ENCODE measurements around the gene DOK6.

DOK6 gene

GRCh38 chr18:69866212-69866611 lies 465.5 kb downstream of the DOK6 start:
- Histone ChIP-seq H3K27ac (ENCODE audit: low read length) (no peak overlapping the region), H4K20me1 (ENCODE audit: insufficient read depth, low read length) (no peaks in the 10 kb centered on the region), H3K9ac (ENCODE audit: low read length) (no peak overlapping the region), H2AFZ (ENCODE audit: low read depth, low read length) (no peak overlapping the region), H3K36me3 (replicated peaks; ENCODE audit: low read depth, low read length) (peaks cover 10% of the 10 kb centered on the region), H3K4me2 (ENCODE audit: low read length) (no peak overlapping the region), H3K27me3 (ENCODE audit: low read depth, low read length) (no peaks in the 10 kb centered on the region), H3K4me1 (ENCODE audit: low read length) (peaks cover 11% of the 10 kb centered on the region), H3K79me2 (ENCODE audit: low read length) (no peaks in the 10 kb centered on the region), H3K4me3 (ENCODE audit: low read length) (no peak overlapping the region), H3K9me3 (ENCODE audit: insufficient read depth, low read length) (no peaks in the 10 kb centered on the region)
- TF ChIP-seq CTCF (IDR thresholded peaks at IDR 0.05; ENCODE audit: low read depth, low read length) = peak; percentile 34
- TF ChIP-seq EZH2phosphoT487 (IDR thresholded peaks at IDR 0.05; ENCODE audit: low read depth) = no peak

- H3K9me3 ChIP-seq (ENCODE audit: insufficient read depth, low read length) = no peaks in the 10 kb centered on the region
- no peaks in the 10 kb centered on the region for H3K79me2 ChIP-seq (ENCODE audit: low read length)
- H3K4me2 ChIP-seq (ENCODE audit: low read length) = no peak overlapping the region
- TF ChIP-seq CTCF (IDR thresholded peaks at IDR 0.05; ENCODE audit: low read depth, low read length) (no peak), EZH2phosphoT487 (IDR thresholded peaks at IDR 0.05; ENCODE audit: low read depth) (no peak)
- peaks cover 3% of the 10 kb centered on the region for H3K36me3 ChIP-seq (replicated peaks; ENCODE audit: low read depth, low read length)
- no peak overlapping the region for H3K27ac ChIP-seq (ENCODE audit: low read length)
- H2AFZ ChIP-seq (ENCODE audit: low read depth, low read length) = no peak overlapping the region
- H4K20me1 ChIP-seq (ENCODE audit: insufficient read depth, low read length) = no peaks in the 10 kb centered on the region
- no peaks in the 10 kb centered on the region for H3K4me1 ChIP-seq (ENCODE audit: low read length)
- no peaks in the 10 kb centered on the region for H3K27me3 ChIP-seq (ENCODE audit: low read depth, low read length)
- no peak overlapping the region for H3K9ac ChIP-seq (ENCODE audit: low read length)
- no peak overlapping the region for H3K4me3 ChIP-seq (ENCODE audit: low read length)
Observed at GRCh38 chr18:69870736-69871135, 470.0 kb downstream of the DOK6 start.

- Histone ChIP-seq H3K9ac (ENCODE audit: low read length) (no peak overlapping the region), H3K27ac (ENCODE audit: low read length) (no peak overlapping the region), H3K4me1 (ENCODE audit: low read length) (no peaks in the 10 kb centered on the region), H3K9me3 (ENCODE audit: insufficient read depth, low read length) (no peaks in the 10 kb centered on the region), H3K36me3 (replicated peaks; ENCODE audit: low read depth, low read length) (peaks cover 3% of the 10 kb centered on the region), H3K4me3 (ENCODE audit: low read length) (no peak overlapping the region), H2AFZ (ENCODE audit: low read depth, low read length) (no peak overlapping the region), H3K79me2 (ENCODE audit: low read length) (no peaks in the 10 kb centered on the region), H3K27me3 (ENCODE audit: low read depth, low read length) (no peaks in the 10 kb centered on the region), H4K20me1 (ENCODE audit: insufficient read depth, low read length) (no peaks in the 10 kb centered on the region), H3K4me2 (ENCODE audit: low read length) (no peak overlapping the region)
- no peak for TF ChIP-seq CTCF (IDR thresholded peaks at IDR 0.05; ENCODE audit: low read depth, low read length)
- no peak for TF ChIP-seq EZH2phosphoT487 (IDR thresholded peaks at IDR 0.05; ENCODE audit: low read depth)
Observed at GRCh38 chr18:69871363-69871762, 470.7 kb downstream of the DOK6 start.

- no peaks in the 10 kb centered on the region for H3K4me1 ChIP-seq (ENCODE audit: low read length)
- H3K4me2 ChIP-seq (ENCODE audit: low read length) = no peak overlapping the region
- no peak overlapping the region for H2AFZ ChIP-seq (ENCODE audit: low read depth, low read length)
- no peak overlapping the region for H3K27ac ChIP-seq (ENCODE audit: low read length)
- H3K9ac ChIP-seq (ENCODE audit: low read length) = no peak overlapping the region
- H3K79me2 ChIP-seq (ENCODE audit: low read length) = no peaks in the 10 kb centered on the region
- no peaks in the 10 kb centered on the region for H4K20me1 ChIP-seq (ENCODE audit: insufficient read depth, low read length)
- H3K4me3 ChIP-seq (ENCODE audit: low read length) = no peak overlapping the region
- no peaks in the 10 kb centered on the region for H3K27me3 ChIP-seq (ENCODE audit: low read depth, low read length)
- peaks cover 7% of the 10 kb centered on the region for H3K36me3 ChIP-seq (replicated peaks; ENCODE audit: low read depth, low read length)
- TF ChIP-seq CTCF (IDR thresholded peaks at IDR 0.05; ENCODE audit: low read depth, low read length) (no peak), EZH2phosphoT487 (IDR thresholded peaks at IDR 0.05; ENCODE audit: low read depth) (no peak)
- no peaks in the 10 kb centered on the region for H3K9me3 ChIP-seq (ENCODE audit: insufficient read depth, low read length)
Observed at GRCh38 chr18:69872661-69873060, 472.0 kb downstream of the DOK6 start.

Data from OCI-LY3 (cell line).